AG04449 (cell line): Measurements from ENCODE around the gene MND1.

Experiments used
- CTCF ChIA-PET: fragments of 350-600 bp; formaldehyde crosslinking; extraction: SDS; loops from one replicate; lab custom pipeline; 2021; ENCODE audit warnings: antibody characterized with exemption; lab: Yijun Ruan, JAX
- POLR2A ChIA-PET: fragments of 400-600, 350-600 bp; formaldehyde crosslinking; extraction: SDS; loops from one replicate; lab custom pipeline; 2020; ENCODE audit warnings: antibody characterized with exemption, inconsistent platforms; lab: Yijun Ruan, JAX
- DNase-seq: peaks from one replicate; pipeline ENCODE4 v3.0.0-alpha.2; 2010; ENCODE audit warnings: low read depth, low spot score
- H3K4me3 ChIP-seq: 2 replicates; pipeline ENCODE4 v1.5.1; 2011; ENCODE audit warnings: low read depth, mild to moderate bottlenecking, control low read depth, low read length
- CTCF ChIP-seq: IDR thresholded peaks from one replicate; pipeline ENCODE4 v1.5.1; 2011; ENCODE audit warnings: mild to moderate bottlenecking, moderate library complexity, low read length, control low read depth, inconsistent platforms; ENCODE audit not compliant: insufficient read depth; ENCODE audit errors: missing control alignments

Gene MND1

DNA sequence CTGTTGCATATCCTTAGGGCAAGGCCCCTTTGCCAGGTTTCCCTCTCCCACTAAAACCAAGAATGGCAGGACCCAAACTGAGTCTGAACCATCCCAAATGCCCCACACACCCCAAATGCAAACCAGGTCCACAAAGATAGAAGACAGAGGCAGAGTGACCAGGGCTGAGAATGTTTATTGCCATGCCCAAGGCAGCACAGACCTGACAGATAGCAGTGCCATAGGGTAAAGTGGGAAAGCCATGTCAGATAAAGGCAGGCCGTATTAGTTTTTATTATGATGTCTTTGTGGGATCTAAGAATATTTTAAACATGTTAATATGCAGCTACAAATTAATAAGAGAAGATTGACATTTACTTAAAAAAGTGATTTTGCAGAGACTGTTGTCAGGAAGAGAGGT is 29.6 kb upstream of the MND1 start:
- no peak for DNase-seq
- ChIA-PET CTCF (interaction anchor here (0.7 to 5.8 kb wide), 8 partner anchors 10 to 328 kb away, joined by 3 to 73 read pairs (median 8); partner anchors contain the start of gene MND1), POLR2A (no interaction called here)
- H3K4me3 ChIP-seq, result no peak overlapping the region
- TF ChIP-seq CTCF, result no peak

- H3K4me3 ChIP-seq, result no peak overlapping the region
- POLR2A ChIA-PET, result no interaction called here
- peak; percentile 64 for TF ChIP-seq CTCF
- DNase-seq, result no peak
- CTCF ChIA-PET, result interaction anchor here (0.7 to 5.8 kb wide), 25 partner anchors 8 to 324 kb away, joined by 3 to 73 read pairs (median 5); partner anchors contain the start of gene TRIM2
Observed at GRCh38 chr4:153318696-153319320, 25.7 kb upstream of the MND1 start.

DNA sequence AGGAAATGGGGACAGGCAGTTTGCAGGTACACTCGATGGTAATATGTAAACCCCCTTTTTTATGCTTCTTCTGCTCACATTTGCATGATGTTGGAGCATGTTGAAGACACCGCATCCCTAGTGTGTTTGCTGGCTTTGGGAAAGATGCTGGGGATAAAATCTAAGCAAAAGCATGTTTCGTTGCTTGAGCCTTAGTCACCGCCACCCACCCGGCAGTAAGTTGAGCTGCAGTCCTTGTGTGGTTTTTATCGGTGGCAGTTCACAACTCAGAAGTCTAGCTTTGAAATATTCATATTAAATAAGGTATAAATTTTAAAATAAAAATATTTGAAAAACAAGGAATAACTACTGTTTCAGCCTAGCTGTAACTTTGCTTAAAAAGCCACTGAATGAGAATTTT is 21.7 kb upstream of the MND1 start:
- ChIA-PET POLR2A (interaction anchor here (0.6 kb wide), 1 partner anchor 13 kb away, joined by 3 read pairs; no protein-coding TSS in a partner anchor), CTCF (interaction anchor here (0.8 to 1.9 kb wide), 11 partner anchors 14 to 251 kb away, joined by 3 to 17 read pairs (median 5); partner anchors contain the start of gene MND1)
- no peak overlapping the region for H3K4me3 ChIP-seq
- TF ChIP-seq CTCF, result no peak
- no peak for DNase-seq

DNA sequence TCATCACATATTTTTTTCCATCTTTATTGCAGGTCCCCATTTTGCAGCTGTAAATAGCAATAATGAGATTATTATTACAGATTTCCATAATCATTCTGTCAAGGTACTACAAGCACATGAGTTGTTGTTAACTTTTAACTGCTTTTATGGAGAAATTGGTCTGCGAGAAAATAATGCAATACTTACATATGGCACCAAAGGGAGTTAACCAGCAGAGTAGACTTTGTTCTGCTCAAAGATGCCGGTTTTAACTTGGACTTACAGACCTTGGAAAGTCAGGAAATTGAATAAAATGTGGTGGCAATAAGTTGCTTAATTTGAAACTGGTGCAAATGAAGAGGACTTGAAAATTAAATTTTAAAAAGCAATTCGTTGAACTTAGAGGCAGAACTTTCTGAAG is 20.4 kb upstream of the MND1 start:
- no peak for DNase-seq
- ChIA-PET POLR2A (no interaction called here), CTCF (interaction anchor here (1.2 to 1.9 kb wide), 2 partner anchors 181 to 250 kb away, joined by 4 to 17 read pairs; no protein-coding TSS in a partner anchor)
- no peak for TF ChIP-seq CTCF
- no peak overlapping the region for H3K4me3 ChIP-seq

DNA sequence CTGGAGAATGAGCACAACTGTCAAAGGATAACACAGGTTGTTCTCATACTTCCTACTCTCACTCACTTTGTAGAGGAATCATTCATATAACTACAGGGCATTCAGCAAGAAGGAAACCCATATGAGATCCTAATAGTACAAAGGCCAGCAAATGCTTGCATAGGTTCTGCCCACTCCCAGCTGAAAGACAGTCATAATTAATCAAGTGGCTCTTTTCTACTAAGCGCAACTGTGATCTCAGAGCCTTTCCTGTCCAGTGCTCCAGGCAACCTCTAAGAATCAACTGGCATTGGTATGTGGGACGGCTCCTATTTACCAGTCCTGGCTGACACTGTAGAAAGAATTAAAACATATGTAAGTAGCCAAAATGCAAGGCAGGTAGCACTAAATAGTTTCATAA is 18.9 kb upstream of the MND1 start:
- no peak overlapping the region for H3K4me3 ChIP-seq
- DNase-seq, result no peak
- ChIA-PET POLR2A (no interaction called here), CTCF (interaction anchor here (0.6 to 2.1 kb wide), 8 partner anchors 10 to 251 kb away, joined by 3 to 7 read pairs (median 4); partner anchors contain the start of gene MND1)
- TF ChIP-seq CTCF, result no peak

- no peak for TF ChIP-seq CTCF
- CTCF ChIA-PET, result interaction anchor here (0.8 to 2.1 kb wide), 7 partner anchors 8 to 250 kb away, joined by 3 to 7 read pairs (median 5); partner anchors contain the start of gene MND1
- POLR2A ChIA-PET, result no interaction called here
- H3K4me3 ChIP-seq, result no peak overlapping the region
- DNase-seq, result no peak
Observed at GRCh38 chr4:153326513-153326912, 18.0 kb upstream of the MND1 start.
